Posterior vena cava (tissue), 2 donors: ENCODE data around the gene CFD. TPM values are rescaled to one million over a fixed set of nuclear protein-coding genes. Genes with fewer than 3 reads are reported as not detected.
"Not testable (repeated sequence)": the region's sequence is repeated elsewhere in the genome, so short reads cannot be mapped to it uniquely, and the experiment has no call there.

Source experiments
- DNase-seq: peaks from one replicate; pipeline ENCODE4 v3.0.0-alpha.2; 2020; ENCODE audit warnings: low spot score
- intact Hi-C, 2 donors: fragments of 100-400 bp; cut with DNase I; formaldehyde crosslinking; loops; one replicate each; pipeline versions ENCODE4 v1.14.1 to v1.14.2; 2022 to 2023
- total RNA-seq, 2 donors: library from RNA; stranded (reverse); fragmentation: NEBNext Ultra II Directional; extraction: Animal tissue kit (Norgen Biotek cat#: 25700); gene quantifications; one replicate each; pipeline ENCODE4 v1.2.1, GENCODE V29; 2021
- donor health status: DM: yes; HTN: yes; CAD: no.
- donor health status: DM: yes; HTN: yes; CAD: no.

Gene CFD
- total RNA-seq, 2 donors from 2014 or later = 122 to 297 TPM

GRCh38 chr19:881385-882071 lies 22.1 kb downstream of the CFD start:
- intact Hi-C loops = loop anchor here in 1 of 2 donors (10.0 kb wide), 1 partner anchor 293 kb away; the partner anchor contains the start of gene SBNO2
- no peak for DNase-seq

- intact Hi-C loops = loop anchor here in 1 of 2 donors (10.0 kb wide), 1 partner anchor 292 kb away; the partner anchor contains the start of gene SBNO2
- no peak for DNase-seq
Observed at GRCh38 chr19:882871-883497, 23.5 kb downstream of the CFD start.

- no peak for DNase-seq
- intact Hi-C loops = loop anchor here in 1 of 2 donors (10.0 kb wide), 1 partner anchor 291 kb away; the partner anchor contains the start of gene SBNO2
Observed at GRCh38 chr19:883661-884211, 24.3 kb downstream of the CFD start.

- intact Hi-C loops = loop anchor here in 1 of 2 donors (10.0 kb wide), 1 partner anchor 290 kb away; the partner anchor contains the start of gene SBNO2
- DNase-seq = no peak
Observed at GRCh38 chr19:884420-885211, 25.2 kb downstream of the CFD start.

GRCh38 chr19:885536-886224 lies 26.2 kb downstream of the CFD start:
- intact Hi-C loops = loop anchor here in 1 of 2 donors (10.0 kb wide), 1 partner anchor 289 kb away; the partner anchor contains the start of gene SBNO2

GRCh38 chr19:887072-887471 lies 27.6 kb downstream of the CFD start:
- no peak for DNase-seq
- intact Hi-C loops = loop anchor here in 1 of 2 donors (10.0 kb wide), 1 partner anchor 288 kb away; the partner anchor contains the start of gene SBNO2

More at GRCh38 chr19:885536-886224, 26.2 kb downstream of the CFD start:
- DNase-seq = no peak

- no peak for DNase-seq
- intact Hi-C loops = loop anchor here in 1 of 2 donors (10.0 kb wide), 1 partner anchor 287 kb away; the partner anchor contains the start of gene SBNO2
Observed at GRCh38 chr19:887599-887998, 28.1 kb downstream of the CFD start.

- intact Hi-C loops = loop anchor here in 1 of 2 donors (10.0 kb wide), 1 partner anchor 286 kb away; the partner anchor contains the start of gene SBNO2
- no peak for DNase-seq
Observed at GRCh38 chr19:888581-889385, 29.3 kb downstream of the CFD start.

- no peak for DNase-seq
- intact Hi-C loops = loop anchor here in 1 of 2 donors (10.0 kb wide), 1 partner anchor 285 kb away; the partner anchor contains the start of gene SBNO2
Observed at GRCh38 chr19:889662-890295, 30.3 kb downstream of the CFD start.

- intact Hi-C loops = no loop called here
- no peak for DNase-seq
Observed at GRCh38 chr19:890831-891230, 31.4 kb downstream of the CFD start.

GRCh38 chr19:891421-892200 lies 32.1 kb downstream of the CFD start:
- intact Hi-C loops, DNase-seq: not testable (repeated sequence)

- DNase-seq = no peak
- intact Hi-C loops = no loop called here
Observed at GRCh38 chr19:892243-892893, 32.9 kb downstream of the CFD start.

GRCh38 chr19:892894-893689 lies 33.6 kb downstream of the CFD start, which contains the start of the genes MED16 and RNU6-9:
TSS of gene MED16 (minus strand) at chr19:893187. CDS start at chr19:891131, 2,056 bp downstream.
TSS of gene RNU6-9 (plus strand) at chr19:893484.
- intact Hi-C loops = no loop called here
- peak; percentile 97 for DNase-seq

GRCh38 chr19:896434-896833 lies 37.0 kb downstream of the CFD start:
- intact Hi-C loops = no loop called here

GRCh38 chr19:896999-897398 lies 37.5 kb downstream of the CFD start:
- DNase-seq = no peak
- intact Hi-C loops = no loop called here

More at GRCh38 chr19:896434-896833, 37.0 kb downstream of the CFD start:
- no peak for DNase-seq
